ENCODE measurements around the gene DNAH3.

DNA sequence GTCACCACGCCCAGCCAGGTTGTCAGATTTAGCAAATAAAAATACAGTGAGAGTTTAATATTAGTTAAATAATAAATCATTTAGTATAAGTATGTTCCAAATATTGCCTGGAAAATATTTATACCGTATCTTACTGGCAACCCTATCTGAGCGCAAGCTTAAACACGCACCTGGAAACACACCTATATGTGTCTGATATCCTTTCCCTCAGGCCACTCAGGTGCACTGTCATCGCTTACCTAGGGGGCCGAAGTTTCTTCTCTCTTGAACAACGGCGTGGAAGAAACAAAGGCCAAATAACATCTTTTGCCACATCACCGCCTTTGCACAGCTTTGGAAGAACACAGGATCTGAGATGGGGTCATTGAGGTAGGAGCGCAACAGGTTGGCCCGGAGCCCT lies 196.1 kb downstream of the DNAH3 start:
- TF ChIP-seq, protein P1, sequence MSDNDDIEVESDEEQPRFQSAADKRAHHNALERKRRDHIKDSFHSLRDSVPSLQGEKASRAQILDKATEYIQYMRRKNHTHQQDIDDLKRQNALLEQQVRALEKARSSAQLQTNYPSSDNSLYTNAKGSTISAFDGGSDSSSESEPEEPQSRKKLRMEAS (IDR thresholded peaks at IDR 0.05): no peak
- TF ChIP-seq EGR1 (IDR thresholded peaks at IDR 0.05; ENCODE audit: borderline replicate concordance, low read depth, low read length) (no peak), ATF3 (IDR thresholded peaks at IDR 0.05; ENCODE audit: insufficient read depth, low read depth, low read length) (no peak), ATF2 (IDR thresholded peaks at IDR 0.05; ENCODE audit: low read length) (no peak), TEAD4 (IDR thresholded peaks at IDR 0.05; ENCODE audit: low read depth, low read length) (no peak), POLR2A (IDR thresholded peaks at IDR 0.05; ENCODE audit: control extremely low read depth in 1 of 2, low read depth in 2 of 2, low read length in 2 of 2) (no peak), SAP30 (IDR thresholded peaks at IDR 0.05; ENCODE audit: insufficient read depth, insufficient replicate concordance, low read length) (no peak), SRF (IDR thresholded peaks at IDR 0.05; ENCODE audit: low read depth, low read length) (no peak)
- TF ChIP-seq, protein P2, sequence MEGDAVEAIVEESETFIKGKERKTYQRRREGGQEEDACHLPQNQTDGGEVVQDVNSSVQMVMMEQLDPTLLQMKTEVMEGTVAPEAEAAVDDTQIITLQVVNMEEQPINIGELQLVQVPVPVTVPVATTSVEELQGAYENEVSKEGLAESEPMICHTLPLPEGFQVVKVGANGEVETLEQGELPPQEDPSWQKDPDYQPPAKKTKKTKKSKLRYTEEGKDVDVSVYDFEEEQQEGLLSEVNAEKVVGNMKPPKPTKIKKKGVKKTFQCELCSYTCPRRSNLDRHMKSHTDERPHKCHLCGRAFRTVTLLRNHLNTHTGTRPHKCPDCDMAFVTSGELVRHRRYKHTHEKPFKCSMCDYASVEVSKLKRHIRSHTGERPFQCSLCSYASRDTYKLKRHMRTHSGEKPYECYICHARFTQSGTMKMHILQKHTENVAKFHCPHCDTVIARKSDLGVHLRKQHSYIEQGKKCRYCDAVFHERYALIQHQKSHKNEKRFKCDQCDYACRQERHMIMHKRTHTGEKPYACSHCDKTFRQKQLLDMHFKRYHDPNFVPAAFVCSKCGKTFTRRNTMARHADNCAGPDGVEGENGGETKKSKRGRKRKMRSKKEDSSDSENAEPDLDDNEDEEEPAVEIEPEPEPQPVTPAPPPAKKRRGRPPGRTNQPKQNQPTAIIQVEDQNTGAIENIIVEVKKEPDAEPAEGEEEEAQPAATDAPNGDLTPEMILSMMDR (IDR thresholded peaks at IDR 0.05; ENCODE audit: control extremely low read depth in 1 of 3, insufficient read depth in 1 of 3, low read depth in 1 of 3, low read length in 3 of 3): no peak

Measured in H1 (cell line).